HG02571 (cell line): Measurements from ENCODE around the gene ARSA.
"Not testable (repeated sequence)": the region's sequence is repeated elsewhere in the genome, so short reads cannot be mapped to it uniquely, and the experiment has no call there.

Experiments used
- ATAC-seq: cut with Tn5 transposase; IDR thresholded peaks from one replicate; pipeline ENCODE4 v1.9.1; 2021; ENCODE audit warnings: mild to moderate bottlenecking, moderate library complexity; ENCODE audit not compliant: unreplicated experiment

The ARSA gene

DNA sequence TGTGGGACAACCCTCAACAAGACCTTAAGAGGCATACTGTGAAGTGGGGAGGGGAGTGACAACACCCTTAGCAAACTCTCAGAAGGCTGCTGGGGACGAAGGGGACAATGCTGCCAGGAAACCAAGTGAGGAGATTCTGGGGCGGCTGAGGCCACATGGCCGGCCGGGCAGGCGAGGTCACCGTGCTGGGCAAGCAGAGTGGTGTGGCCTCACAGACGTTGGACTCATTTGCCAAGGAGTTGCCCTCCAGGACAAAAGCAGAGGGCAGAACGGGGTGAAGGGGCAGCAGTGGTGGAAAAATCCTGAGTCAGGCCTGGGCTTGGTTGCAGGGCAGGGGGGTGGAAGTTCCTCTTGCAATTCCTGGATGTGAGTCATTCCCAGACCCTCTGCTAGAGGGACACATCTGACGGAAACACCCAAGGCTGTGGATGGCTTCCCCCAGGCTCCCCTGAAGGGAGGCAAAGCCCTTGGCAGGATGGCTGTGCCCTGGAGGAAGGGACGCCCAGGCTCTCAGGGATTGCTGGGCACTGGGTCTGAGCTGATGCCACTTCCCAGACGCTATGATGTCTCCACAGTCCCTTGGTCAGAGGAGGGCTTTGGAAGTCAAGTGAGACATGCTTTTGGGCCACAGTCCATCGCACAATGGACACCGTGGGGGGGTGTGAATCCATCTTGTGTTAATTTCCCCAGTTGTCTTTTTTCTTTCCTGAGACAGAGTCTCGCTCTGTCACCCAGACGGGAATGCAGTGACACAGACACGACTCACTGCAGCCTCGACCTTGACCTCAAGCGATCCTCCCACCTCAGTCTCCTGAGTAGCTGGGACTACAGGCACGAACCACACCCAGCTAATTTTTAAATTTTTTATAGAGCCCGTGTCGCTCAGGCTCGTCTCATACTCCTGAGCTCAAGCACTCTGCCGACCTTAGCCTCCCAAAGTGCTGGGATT, 28.4 kb upstream of the ARSA start:
- no peak for ATAC-seq

DNA sequence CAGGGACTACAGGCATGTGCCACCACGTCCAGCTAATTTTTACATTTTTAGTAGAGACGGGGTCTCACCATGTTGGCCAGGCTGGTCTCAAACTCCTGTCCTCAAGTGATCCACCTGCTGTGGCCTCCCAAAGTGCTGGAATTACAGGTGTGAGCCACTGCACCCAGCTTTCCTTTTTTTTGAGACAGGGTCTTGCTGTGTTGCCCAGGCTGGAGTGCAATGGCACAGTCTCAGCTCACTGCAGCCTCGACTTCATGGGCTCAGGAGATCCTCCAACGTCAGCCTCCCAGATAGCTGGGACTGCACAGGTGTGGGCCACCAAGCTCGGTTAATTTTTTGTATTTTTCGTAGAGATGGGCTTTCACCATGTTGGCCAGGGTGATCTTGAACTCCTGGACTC, 26.7 kb upstream of the ARSA start:
- not testable (repeated sequence) for ATAC-seq

DNA sequence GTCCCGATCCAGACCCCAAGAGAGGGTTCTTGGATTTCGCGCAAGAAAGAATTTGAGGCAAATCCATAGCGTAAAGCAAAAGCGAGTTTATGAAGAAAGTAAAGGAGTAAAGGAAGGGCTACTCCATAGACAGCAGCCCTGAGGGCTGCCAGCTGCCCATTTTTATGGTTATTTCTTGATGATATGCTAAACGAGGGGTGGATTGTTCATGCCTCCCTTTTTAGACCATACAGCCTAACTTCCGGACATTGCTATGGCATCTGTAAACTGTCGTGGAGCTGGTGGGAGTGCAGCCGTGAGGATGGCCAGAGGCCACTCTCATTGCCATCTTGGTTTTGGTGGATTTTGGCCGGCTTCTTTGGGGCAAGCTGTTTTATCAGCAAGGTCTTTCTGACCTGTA, 25.3 kb upstream of the ARSA start:
- no peak for ATAC-seq

DNA sequence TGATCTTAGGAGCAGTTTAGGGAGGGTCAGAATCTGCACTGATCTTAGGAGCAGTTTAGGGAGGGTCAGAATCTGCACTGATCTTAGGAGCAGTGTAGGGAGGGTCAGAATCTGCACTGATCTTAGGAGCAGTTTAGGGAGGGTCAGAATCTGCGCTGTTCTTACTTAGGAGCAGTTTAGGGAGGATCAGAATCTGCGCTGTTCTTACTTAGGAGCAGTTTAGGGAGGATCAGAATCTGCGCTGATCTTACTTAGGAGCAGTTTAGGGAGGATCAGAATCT, 15.8 kb upstream of the ARSA start:
- ATAC-seq, result not testable (repeated sequence)

GRCh38 chr22:50643021-50643820, 15.3 kb upstream of the ARSA start:
- ATAC-seq, result not testable (repeated sequence)

DNA sequence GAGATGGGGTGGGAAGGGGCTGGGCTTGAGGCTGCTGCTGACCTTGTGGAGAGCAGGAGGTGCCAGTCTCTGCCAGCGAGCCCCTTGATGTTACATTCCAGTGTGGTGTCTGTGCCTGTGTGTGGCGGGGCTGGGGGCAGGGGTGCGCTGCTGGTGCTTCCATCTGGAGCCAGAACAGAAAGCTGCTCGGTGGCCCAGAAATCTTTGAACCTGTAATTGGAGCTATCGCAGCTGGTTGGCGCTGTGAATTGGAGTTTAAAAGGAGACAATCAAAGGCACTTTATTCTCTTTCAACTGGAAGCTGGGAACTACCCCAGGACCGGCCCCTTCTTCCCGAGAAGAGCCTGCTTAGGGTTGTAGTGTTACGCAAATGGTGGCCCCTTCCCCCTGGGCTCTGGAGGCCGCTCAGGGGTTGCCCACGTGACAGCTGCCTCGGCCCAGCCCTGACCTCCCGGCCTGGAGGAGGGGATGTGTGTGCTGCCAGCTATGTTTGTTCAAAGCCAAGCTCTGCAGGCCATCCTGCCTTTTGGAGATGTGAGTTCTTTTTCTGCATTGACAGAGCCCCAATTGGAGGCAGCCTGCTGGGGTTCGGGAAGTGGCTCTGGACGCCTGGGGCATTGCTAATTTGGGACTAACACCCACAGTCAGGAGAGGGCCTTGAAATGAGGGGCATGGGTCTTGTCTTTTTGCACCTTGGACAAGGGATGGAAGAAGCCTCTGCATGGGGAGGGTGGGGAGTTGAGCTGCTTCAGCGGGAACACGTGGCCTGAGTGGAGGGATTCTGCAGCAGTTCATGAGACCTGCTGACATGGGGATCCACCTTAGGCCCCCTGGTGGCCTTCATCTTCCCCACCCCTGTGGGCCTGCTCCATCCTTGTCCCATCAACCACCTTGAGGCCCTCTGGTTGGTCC, 14.0 kb upstream of the ARSA start:
- no peak for ATAC-seq

DNA sequence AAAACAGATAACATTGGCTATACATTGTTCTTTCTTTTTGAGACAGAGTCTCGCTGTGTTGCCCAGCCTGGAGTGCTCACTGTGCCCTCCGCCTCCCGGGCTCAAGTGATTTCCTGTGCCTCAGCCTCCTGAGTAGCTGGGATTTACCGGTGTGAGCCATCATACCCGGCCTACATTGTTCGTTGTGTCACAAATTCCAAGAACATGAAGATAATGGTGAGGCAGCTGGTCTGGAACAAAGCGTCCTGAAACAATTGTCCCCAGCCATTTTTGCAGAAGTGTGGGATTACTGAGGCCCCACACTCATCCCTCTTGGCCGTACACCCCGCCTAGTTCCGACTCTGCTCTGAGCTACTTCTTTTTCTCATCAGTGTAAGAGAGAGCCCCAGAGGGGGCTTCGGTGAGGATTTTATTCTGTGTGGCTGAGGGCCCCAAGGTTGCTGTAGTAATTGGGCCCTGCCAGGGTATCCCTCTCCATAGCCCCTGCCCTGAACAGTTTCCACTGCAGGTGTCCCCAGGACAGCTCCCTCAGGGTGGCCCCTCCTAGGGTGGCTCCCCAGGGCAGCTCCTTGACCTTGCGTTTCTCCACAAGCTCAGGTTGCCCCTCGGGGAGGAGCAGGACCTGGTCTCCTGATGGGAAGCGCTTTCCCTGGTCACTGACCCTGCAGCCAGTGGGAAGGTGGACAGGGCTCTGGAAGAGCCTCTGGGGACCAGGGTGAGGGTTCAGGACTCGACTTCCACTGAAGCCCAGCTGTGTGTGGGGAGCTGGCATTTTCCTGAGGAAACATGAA, 13.1 kb upstream of the ARSA start:
- no peak for ATAC-seq

- not testable (repeated sequence) for ATAC-seq
Observed at GRCh38 chr22:50640296-50640695, 12.3 kb upstream of the ARSA start.

DNA sequence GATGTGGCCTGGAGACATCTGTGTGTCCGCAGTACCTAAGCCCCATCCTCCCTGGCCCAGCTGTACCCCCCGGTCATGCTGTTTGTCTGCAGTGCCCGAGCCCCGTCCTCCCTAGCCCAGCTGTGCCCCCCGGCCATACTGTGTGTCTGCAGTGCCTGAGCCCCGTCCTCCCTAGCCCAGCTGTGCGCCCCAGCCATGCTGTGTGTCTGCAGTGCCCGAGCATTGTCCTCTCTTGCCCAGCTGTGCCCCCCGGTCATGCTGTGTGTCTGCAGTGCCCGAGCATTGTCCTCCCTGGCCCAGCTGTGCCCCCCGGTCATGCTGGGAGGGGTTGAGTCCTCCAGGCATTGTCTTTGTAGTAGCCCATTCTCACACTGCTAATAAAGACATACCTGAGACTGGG, 7.6 kb upstream of the ARSA start:
- no peak for ATAC-seq

DNA sequence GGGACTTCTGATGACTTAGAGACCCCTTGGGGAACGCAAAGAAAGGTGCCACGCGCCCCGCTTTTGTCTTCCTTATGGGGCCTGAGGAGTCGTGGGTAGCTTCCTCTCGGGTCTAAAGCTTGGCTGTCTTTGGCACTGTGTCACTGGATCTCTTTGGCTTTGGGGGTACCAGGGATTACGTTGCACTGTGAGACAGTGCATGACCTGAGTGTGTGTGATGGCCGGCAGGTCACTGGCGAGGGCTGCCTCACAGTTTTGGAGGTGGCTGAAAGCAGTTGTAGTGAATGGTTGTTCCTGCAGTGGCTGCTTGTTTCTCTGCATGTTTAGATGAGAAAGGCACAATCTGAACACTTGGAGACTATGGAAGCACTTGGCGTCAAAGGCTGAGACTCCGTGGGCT, 5.8 kb upstream of the ARSA start:
- ATAC-seq, result no peak

DNA sequence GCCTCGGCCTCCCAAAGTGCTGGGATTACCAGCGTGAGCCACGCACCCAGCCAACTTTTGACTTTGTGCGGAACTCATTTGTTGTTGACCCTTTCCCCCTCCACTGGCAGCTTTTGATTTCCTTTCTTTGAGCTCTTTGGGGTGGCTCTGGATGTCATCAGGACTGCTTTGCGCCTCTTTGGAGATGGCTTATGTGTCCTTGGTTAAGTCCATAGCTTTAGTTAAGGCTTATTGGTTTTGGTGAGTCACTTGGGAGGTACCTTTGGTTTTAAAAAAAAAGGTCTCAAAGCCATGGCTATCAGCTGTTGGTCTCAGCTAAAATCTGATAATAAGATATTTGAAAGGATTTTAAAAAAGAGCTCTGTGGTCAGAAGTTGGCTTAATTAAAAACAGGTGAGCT, 5.1 kb upstream of the ARSA start:
- no peak for ATAC-seq

DNA sequence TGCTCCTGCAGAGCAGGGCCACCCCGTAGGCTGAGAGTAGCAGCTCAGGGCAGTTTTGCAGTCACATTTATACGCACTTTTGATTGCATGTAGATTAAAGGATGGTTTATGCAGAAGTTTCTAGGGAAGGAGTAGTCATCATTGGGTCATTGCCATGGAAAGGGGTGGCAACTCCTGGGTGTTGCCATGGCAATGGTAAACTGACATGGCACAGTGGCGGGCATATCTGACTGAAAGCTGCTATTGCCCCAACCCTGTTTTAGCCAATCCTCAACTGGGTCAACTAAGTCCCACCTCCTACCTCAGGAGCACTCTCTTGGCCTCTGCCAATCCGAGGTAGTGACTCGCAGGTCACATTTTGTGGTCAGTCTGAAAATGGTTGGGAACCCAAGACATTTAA, 2.4 kb upstream of the ARSA start:
- no peak for ATAC-seq

- ATAC-seq, result no peak
Observed at GRCh38 chr22:50628543-50629134, 687 bp upstream of the ARSA start.

DNA sequence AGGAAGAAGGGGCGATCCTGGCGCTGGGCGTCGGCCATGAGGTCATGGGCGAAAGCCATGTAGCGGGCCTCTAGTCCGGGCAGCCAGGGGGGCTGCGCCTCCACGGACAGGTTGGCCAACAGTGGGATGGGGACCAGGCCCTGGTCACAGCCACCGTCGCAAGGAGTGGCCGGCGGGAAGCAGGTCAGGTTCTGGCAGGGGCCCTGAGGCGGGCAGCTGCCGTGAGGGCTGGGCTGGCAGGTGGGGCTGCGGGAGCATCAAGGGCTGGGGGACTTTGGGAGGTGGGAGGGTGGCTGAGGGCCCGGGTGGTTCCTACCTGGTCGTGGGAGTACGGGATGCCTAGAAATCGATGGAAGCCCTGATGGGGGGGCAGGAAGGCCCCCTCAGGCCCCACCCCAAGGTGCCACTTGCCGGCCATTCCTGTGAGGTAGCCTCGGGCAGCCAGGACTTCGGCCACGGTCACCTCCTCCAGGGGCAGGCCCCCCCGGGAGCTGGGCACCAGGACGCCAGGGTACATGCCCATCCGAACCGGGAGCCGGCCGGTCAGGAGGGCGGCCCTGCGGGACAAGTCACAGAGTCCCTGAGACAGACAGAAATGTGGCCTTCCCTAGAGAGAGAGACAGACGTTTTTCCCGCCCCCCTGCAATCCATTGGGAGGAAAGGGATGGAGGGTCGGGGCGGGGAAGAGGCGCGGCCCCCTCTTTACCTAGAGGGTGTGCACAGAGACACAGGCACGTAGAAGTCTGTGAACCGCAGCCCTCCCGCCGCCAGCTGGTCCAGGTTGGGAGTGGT, 906 bp downstream of the ARSA start:
- ATAC-seq, result no peak

DNA sequence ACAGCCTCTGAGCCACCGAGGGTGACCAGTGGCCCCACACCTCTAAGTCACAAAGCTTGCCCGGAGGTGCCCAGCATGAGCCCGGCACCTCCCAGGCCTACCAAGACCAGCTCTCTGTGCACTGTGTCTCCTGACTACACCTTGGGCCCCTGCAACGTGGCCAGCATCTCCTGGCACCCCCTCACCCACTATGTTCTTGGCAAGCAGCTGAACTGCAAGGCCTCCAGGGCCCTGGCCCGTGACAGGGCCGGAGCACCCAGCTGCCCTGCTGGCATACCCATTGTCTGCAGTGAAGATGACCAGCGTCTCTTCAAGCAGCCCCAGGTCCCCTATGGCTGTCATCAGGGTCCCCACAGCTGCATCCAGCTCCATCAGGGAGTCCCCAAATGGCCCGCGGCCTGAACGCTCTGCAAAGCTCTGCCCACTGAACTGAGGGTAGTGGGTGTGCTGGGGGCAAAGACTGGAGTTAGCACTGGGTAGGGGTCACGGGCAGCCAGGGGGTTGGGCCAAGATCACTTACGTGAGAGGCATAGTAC, 1.6 kb downstream of the ARSA start:
- no peak for ATAC-seq

DNA sequence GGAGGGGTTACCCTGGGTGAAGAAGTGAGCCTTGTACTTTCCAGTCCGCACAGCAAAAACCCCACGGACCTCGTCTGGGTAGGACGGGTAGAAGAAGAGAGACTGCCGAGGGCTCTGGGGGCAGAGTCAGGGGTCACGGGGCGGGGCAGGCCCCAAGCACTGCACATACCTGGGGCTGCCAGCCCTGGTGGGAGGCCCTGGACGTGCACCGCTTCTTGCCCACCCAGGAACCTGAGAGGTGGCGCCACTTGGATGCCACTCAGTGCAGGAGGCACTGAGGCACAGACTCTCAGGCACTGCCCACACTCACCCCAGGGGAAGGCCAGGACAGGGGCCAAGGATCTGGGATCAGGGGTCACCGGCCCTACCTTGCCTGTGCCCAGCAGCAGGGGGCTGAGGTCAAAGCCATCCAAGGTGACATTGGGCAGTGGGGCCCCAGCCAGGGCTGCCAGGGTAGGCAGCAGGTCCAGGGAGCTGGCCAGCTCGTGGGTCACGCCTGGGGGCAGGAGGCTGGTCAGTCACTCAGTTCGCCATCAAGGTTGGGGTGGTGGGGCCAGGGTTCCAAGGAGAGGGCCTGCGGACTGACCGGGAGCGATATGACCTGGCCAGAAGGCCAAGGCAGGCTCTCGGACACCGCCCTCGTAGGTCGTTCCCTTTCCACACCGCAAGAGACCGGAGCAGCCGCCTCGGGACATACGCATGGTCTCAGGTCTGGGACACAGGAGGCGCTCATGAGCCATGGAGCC, 2.2 kb downstream of the ARSA start:
- ATAC-seq, result no peak

GRCh38 chr22:50625131-50625567, 2.8 kb downstream of the ARSA start:
- ATAC-seq, result no peak
